Astrocyte (in vitro differentiated cells and primary cell): ENCODE data around the gene TENT4A. TPM values are rescaled to one million over a fixed set of nuclear protein-coding genes. Genes with fewer than 3 reads are reported as not detected.

Experiments used
- DNase-seq: peaks from one replicate; pipeline ENCODE4 v3.0.0-alpha.2; 2010; ENCODE audit warnings: low read depth
- FAIRE-seq: peaks from 2 replicates; lab custom pipeline; 2011; peaks lifted over from hg19 to GRCh38; lab: Jason Lieb, UNC
- H2AFZ ChIP-seq: 2 replicates; pipeline ENCODE4 v1.6.0; 2012; ENCODE audit warnings: low read depth, low read length, inconsistent platforms
- H3K27ac ChIP-seq: 2 replicates; pipeline ENCODE4 v1.5.1; 2011; ENCODE audit warnings: low read depth, low read length, inconsistent platforms
- H3K27me3 ChIP-seq: 2 replicates; pipeline ENCODE4 v1.6.0; 2011; ENCODE audit warnings: low read length, inconsistent platforms; ENCODE audit not compliant: insufficient read depth
- H3K36me3 ChIP-seq: 2 replicates; pipeline ENCODE4 v1.5.1; 2011; ENCODE audit warnings: low read length, inconsistent platforms; ENCODE audit not compliant: insufficient read depth
- H3K4me1 ChIP-seq: 2 replicates; pipeline ENCODE4 v1.5.1; 2011; ENCODE audit warnings: low read length, inconsistent platforms; ENCODE audit not compliant: insufficient read depth
- H3K4me2 ChIP-seq: 2 replicates; pipeline ENCODE4 v1.6.0; 2012; ENCODE audit warnings: low read length, inconsistent platforms
- H3K4me3 ChIP-seq: 2 replicates; pipeline ENCODE4 v1.5.1; 2011; ENCODE audit warnings: low read depth, mild to moderate bottlenecking, low read length, inconsistent platforms; ENCODE audit not compliant: insufficient read depth
- H3K79me2 ChIP-seq: 2 replicates; pipeline ENCODE4 v1.6.0; 2012; ENCODE audit warnings: mild to moderate bottlenecking, low read length, inconsistent platforms; ENCODE audit not compliant: insufficient read depth
- H3K9ac ChIP-seq: 2 replicates; pipeline ENCODE4 v1.6.0; 2012; ENCODE audit warnings: mild to moderate bottlenecking, low read length, inconsistent platforms
- H3K9me3 ChIP-seq: 2 replicates; pipeline ENCODE4 v1.5.1; 2012; ENCODE audit warnings: low read depth, mild to moderate bottlenecking, low read length, inconsistent platforms; ENCODE audit not compliant: insufficient read depth
- H4K20me1 ChIP-seq: 2 replicates; pipeline ENCODE4 v1.6.0; 2012; ENCODE audit warnings: low read length, inconsistent platforms; ENCODE audit not compliant: insufficient read depth
- H3K27ac Mint-ChIP-seq: one replicate; pipeline ENCODE4 v1.8.0; 2021; ENCODE audit warnings: mild to moderate bottlenecking, mixed read lengths; ENCODE audit not compliant: unreplicated experiment
- H3K27me3 Mint-ChIP-seq: one replicate; pipeline ENCODE4 v1.8.0; 2021; ENCODE audit warnings: low read depth, mixed read lengths; ENCODE audit not compliant: unreplicated experiment
- H3K36me3 Mint-ChIP-seq: one replicate; pipeline ENCODE4 v1.8.0; 2021; ENCODE audit warnings: low read depth, mixed read lengths; ENCODE audit not compliant: unreplicated experiment
- H3K4me1 Mint-ChIP-seq: one replicate; pipeline ENCODE4 v1.8.0; 2021; ENCODE audit warnings: low read depth, mixed read lengths; ENCODE audit not compliant: unreplicated experiment
- H3K4me3 Mint-ChIP-seq: one replicate; pipeline ENCODE4 v1.8.0; 2021; ENCODE audit warnings: mild to moderate bottlenecking, moderate library complexity, mixed read lengths; ENCODE audit not compliant: unreplicated experiment
- H3K9me3 Mint-ChIP-seq: one replicate; pipeline ENCODE4 v1.8.0; 2021; ENCODE audit warnings: mild to moderate bottlenecking, mixed read lengths; ENCODE audit not compliant: unreplicated experiment
- EZH2 ChIP-seq: IDR thresholded peaks from 2 replicates; pipeline ENCODE4 v1.6.1; 2012; ENCODE audit warnings: mild to moderate bottlenecking, low read length, inconsistent platforms; ENCODE audit not compliant: insufficient read depth
- total RNA-seq: library from RNA; stranded (reverse); gene quantifications from 2 replicates; pipeline ENCODE4 v1.2.1, GENCODE V29; 2021
- TF ChIP-seq, protein P1 (sequence below): IDR thresholded peaks from 2 replicates; pipeline ENCODE4 v1.5.1; 2011; ENCODE audit warnings: low read depth, mild to moderate bottlenecking, inconsistent platforms, low read length, moderate library complexity; ENCODE audit not compliant: insufficient read depth

TENT4A gene
- total RNA-seq, 1 donor from 2014 or later: 18.8 TPM

DNA sequence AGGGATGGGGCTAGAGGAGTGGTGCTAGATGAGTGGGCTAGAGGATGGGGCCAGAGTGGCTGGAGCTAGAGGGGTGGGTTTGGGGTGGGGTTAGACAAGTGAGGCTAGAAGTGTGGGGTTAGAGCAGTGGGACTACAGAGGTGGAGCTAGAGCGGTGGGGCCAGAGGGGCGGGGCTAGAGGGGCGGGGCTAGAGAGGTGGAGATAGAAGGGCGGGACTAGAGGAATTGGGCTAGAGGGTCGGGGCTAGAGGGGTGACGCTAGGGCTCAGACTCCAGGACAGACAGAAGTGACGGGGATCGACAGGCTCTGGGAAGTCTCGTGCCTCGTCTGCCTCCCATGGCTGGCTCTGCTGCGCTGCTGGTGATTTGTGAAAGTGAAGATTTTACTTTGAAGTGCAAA is 31.0 kb upstream of the TENT4A start:
- H2AFZ ChIP-seq: no peak overlapping the region
- H3K9me3 Mint-ChIP-seq: no peaks in the 10 kb centered on the region
- no peak overlapping the region for H3K4me2 ChIP-seq
- H3K4me1 Mint-ChIP-seq: no peaks in the 10 kb centered on the region
- H3K9me3 ChIP-seq: peaks cover 4% of the 10 kb centered on the region
- FAIRE-seq (no peak), DNase-seq (no peak)
- no peak overlapping the region for H3K9ac ChIP-seq
- TF ChIP-seq, protein P1, sequence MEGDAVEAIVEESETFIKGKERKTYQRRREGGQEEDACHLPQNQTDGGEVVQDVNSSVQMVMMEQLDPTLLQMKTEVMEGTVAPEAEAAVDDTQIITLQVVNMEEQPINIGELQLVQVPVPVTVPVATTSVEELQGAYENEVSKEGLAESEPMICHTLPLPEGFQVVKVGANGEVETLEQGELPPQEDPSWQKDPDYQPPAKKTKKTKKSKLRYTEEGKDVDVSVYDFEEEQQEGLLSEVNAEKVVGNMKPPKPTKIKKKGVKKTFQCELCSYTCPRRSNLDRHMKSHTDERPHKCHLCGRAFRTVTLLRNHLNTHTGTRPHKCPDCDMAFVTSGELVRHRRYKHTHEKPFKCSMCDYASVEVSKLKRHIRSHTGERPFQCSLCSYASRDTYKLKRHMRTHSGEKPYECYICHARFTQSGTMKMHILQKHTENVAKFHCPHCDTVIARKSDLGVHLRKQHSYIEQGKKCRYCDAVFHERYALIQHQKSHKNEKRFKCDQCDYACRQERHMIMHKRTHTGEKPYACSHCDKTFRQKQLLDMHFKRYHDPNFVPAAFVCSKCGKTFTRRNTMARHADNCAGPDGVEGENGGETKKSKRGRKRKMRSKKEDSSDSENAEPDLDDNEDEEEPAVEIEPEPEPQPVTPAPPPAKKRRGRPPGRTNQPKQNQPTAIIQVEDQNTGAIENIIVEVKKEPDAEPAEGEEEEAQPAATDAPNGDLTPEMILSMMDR: no peak
- TF ChIP-seq EZH2: no peak
- H3K79me2 ChIP-seq: no peaks in the 10 kb centered on the region
- H3K36me3 ChIP-seq: no peaks in the 10 kb centered on the region
- H3K27me3 Mint-ChIP-seq: peaks cover 24% of the 10 kb centered on the region
- no peaks in the 10 kb centered on the region for H4K20me1 ChIP-seq
- H3K27ac Mint-ChIP-seq: no peak overlapping the region
- H3K27me3 ChIP-seq: no peaks in the 10 kb centered on the region
- H3K4me3 Mint-ChIP-seq: no peak overlapping the region
- no peaks in the 10 kb centered on the region for H3K4me1 ChIP-seq
- no peaks in the 10 kb centered on the region for H3K36me3 Mint-ChIP-seq
- no peak overlapping the region for H3K4me3 ChIP-seq
- no peak overlapping the region for H3K27ac ChIP-seq

DNA sequence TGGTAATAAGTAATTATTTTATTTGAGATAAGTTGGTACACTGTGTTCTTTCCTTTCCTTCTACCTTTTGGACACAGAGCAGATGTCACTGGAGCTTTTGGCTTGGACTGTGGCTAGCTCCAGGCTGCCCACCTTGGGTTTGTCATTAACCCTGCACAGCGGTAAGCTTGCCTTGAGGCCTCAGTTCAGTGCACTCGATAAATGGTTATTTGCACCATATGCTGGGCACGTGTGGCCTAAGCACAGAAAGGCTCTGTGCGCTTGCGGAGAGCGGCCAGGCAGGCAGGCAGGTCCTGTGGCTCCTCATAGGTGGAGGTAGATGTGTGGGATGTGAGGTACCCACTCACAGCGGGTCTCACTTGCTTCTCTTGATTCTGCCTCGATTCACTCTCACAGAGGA is 30.0 kb upstream of the TENT4A start:
- Histone ChIP-seq H4K20me1 (no peaks in the 10 kb centered on the region), H3K79me2 (no peaks in the 10 kb centered on the region), H3K36me3 (no peaks in the 10 kb centered on the region), H3K9me3 (peaks cover 4% of the 10 kb centered on the region), H3K4me2 (no peak overlapping the region), H2AFZ (no peak overlapping the region), H3K9ac (no peak overlapping the region), H3K4me3 (no peak overlapping the region), H3K27me3 (no peaks in the 10 kb centered on the region), H3K4me1 (no peaks in the 10 kb centered on the region), H3K27ac (no peak overlapping the region)
- DNase-seq (no peak), FAIRE-seq (no peak)
- TF ChIP-seq, protein P1: no peak
- TF ChIP-seq EZH2: no peak
- Mint-ChIP-seq H3K27ac (no peak overlapping the region), H3K27me3 (peaks cover 26% of the 10 kb centered on the region), H3K4me1 (no peaks in the 10 kb centered on the region), H3K4me3 (no peak overlapping the region), H3K36me3 (no peaks in the 10 kb centered on the region), H3K9me3 (no peaks in the 10 kb centered on the region)

DNA sequence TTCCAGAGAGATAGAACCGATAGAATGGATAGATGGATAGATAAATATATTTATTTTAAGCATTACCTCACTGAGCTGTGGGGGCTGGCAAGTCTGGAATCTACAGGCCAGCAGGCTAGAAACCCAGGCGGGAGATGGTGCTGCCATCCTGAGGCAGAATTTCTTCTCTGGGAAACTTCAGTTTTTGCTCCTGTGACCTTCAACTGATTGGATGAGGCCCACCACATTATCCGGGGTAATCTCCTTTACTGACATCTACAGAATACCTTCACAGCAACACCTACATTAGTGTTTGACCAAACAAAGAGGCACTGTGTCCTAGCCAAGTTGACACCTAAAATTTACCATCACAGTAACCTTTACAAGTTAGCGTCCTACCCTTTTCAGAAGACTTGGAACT is 29.2 kb upstream of the TENT4A start:
- Mint-ChIP-seq H3K36me3 (no peaks in the 10 kb centered on the region), H3K4me1 (no peaks in the 10 kb centered on the region)
- no peak for FAIRE-seq

More for the DNA sequence above, 29.2 kb upstream of the TENT4A start:
- Histone ChIP-seq H3K79me2 (no peaks in the 10 kb centered on the region), H3K36me3 (no peaks in the 10 kb centered on the region), H3K4me3 (no peak overlapping the region), H3K4me2 (no peak overlapping the region), H3K27me3 (no peaks in the 10 kb centered on the region), H3K9ac (no peak overlapping the region), H4K20me1 (no peaks in the 10 kb centered on the region), H3K9me3 (peaks cover 4% of the 10 kb centered on the region), H2AFZ (no peak overlapping the region), H3K27ac (no peak overlapping the region), H3K4me1 (no peaks in the 10 kb centered on the region)
- no peak overlapping the region for H3K4me3 Mint-ChIP-seq
- TF ChIP-seq, protein P1: no peak
- TF ChIP-seq EZH2: no peak
- peaks cover 26% of the 10 kb centered on the region for H3K27me3 Mint-ChIP-seq
- no peak for DNase-seq
- no peak overlapping the region for H3K27ac Mint-ChIP-seq
- no peaks in the 10 kb centered on the region for H3K9me3 Mint-ChIP-seq
